GM12878 (cell line): Measurements from ENCODE around the gene NFKBIB. TPM values are rescaled to one million over a fixed set of nuclear protein-coding genes. Genes with fewer than 3 reads are reported as not detected.
A peak's percentile ranks its signal among the peaks of the same experiment; 100 is the strongest.

ENCODE experiments used
- BACH1 ChIP-seq: fragments of 450-650 bp; IDR thresholded peaks from 2 replicates; pipeline ENCODE4 v1.6.1; 2017; ENCODE audit warnings: mild to moderate bottlenecking, borderline replicate concordance
- BHLHE40 ChIP-seq, 2 experiments: fragments of 450-650 bp in 1 of 2; IDR thresholded peaks; 2 replicates each; pipeline ENCODE4 v1.6.1; 2011 to 2017; ENCODE audit warnings: low read depth in 2 of 2, borderline replicate concordance in 1 of 2, improper control_type of control experiment in 1 of 2, low read length in 1 of 2, mild to moderate bottlenecking in 1 of 2
- E2F4 ChIP-seq: IDR thresholded peaks from 2 replicates; pipeline ENCODE4 v1.6.1; 2012; ENCODE audit warnings: low read depth, low read length, improper control_type of control experiment
- ELK1 ChIP-seq: IDR thresholded peaks from 2 replicates; pipeline ENCODE4 v1.6.1; 2012; ENCODE audit warnings: low read depth, low read length, improper control_type of control experiment
- IKZF1 ChIP-seq: fragments of 450-650 bp; conservative IDR thresholded peaks from 2 replicates; pipeline ENCODE4 v1.6.1; 2017; ENCODE audit warnings: antibody characterized with exemption, mild to moderate bottlenecking
- KDM1A ChIP-seq: fragments of 200-600 bp; sonication (generic); IDR thresholded peaks from 2 replicates; pipeline ENCODE4 v1.6.1; 2016; ENCODE audit warnings: borderline replicate concordance
- MYC ChIP-seq: IDR thresholded peaks from 2 replicates; pipeline ENCODE4 v1.6.1; 2011; ENCODE audit warnings: mild to moderate bottlenecking, low read length, moderate library complexity, inconsistent platforms; ENCODE audit not compliant: insufficient read depth, insufficient replicate concordance, insufficient read length, severe bottlenecking
- PBX3 ChIP-seq: IDR thresholded peaks from 2 replicates; pipeline ENCODE4 v1.6.1; 2011; ENCODE audit warnings: mild to moderate bottlenecking, low read depth, low read length, moderate library complexity; ENCODE audit not compliant: insufficient replicate concordance
- POLR2AphosphoS5 ChIP-seq: IDR thresholded peaks from 2 replicates; pipeline ENCODE4 v1.6.1; 2011; ENCODE audit warnings: mild to moderate bottlenecking, low read length, inconsistent platforms
- TAF1 ChIP-seq: IDR thresholded peaks from 2 replicates; pipeline ENCODE4 v1.6.1; 2011; ENCODE audit warnings: mild to moderate bottlenecking, low read depth, low read length, borderline replicate concordance
- USF1 ChIP-seq: IDR thresholded peaks from 2 replicates; pipeline ENCODE4 v1.6.1; 2011; ENCODE audit warnings: borderline replicate concordance, low read depth, mild to moderate bottlenecking, moderate library complexity, mixed read lengths, low read length; ENCODE audit not compliant: insufficient read depth; ENCODE audit errors: extremely low read length
- polyA plus RNA-seq, 11 experiments: library from polyadenylated mRNA; depleted of rRNA in 4 of 11; unstranded in 6 of 11; stranded (reverse) in 5 of 11; fragments of >200 nt; fragmentation: Nextera tagmentation in 4 of 11; fragmentation: Illumina TruSeq in 1 of 11; extraction: Ambion mirVana in 4 of 11; extraction: Trizol in 1 of 11; gene quantifications; 1 replicate in 1 of 11; 2 replicates in 10 of 11; pipeline versions ENCODE4 v1.2.1 to v1.2.3, GENCODE V29; 2011 to 2016; ENCODE audit warnings: inconsistent platforms in 2 of 11, missing spikeins in 2 of 11, low read depth in 1 of 11
- total RNA-seq, 4 experiments: library from RNA; depleted of rRNA in 3 of 4; stranded (reverse); fragments of >200 nt in 3 of 4; fragmentation: Illumina TruSeq in 1 of 4; extraction: Trizol in 1 of 4; gene quantifications; 2 replicates each; pipeline versions ENCODE4 v1.2.1 to v1.2.3, GENCODE V29; 2013 to 2021
- TF ChIP-seq, protein P1 (sequence below): fragments of 150-350 bp; IDR thresholded peaks from 2 replicates; pipeline ENCODE4 v1.6.1; 2016; ENCODE audit warnings: low read depth, low read length
- TF ChIP-seq, protein P2 (sequence below): fragments of 450-650 bp; formaldehyde crosslinking; IDR thresholded peaks from 2 replicates; pipeline ENCODE4 v1.5.0; 2022; ENCODE audit warnings: mild to moderate bottlenecking, missing genetic modification characterization

NFKBIB gene
- total and polyA plus RNA-seq, 10 of the 15 experiments (the other 5 are each of a cell fraction or from before 2014, with no cell fraction given) = 1.2 to 60.9 (median 31.0) TPM

- TF ChIP-seq, protein P1, sequence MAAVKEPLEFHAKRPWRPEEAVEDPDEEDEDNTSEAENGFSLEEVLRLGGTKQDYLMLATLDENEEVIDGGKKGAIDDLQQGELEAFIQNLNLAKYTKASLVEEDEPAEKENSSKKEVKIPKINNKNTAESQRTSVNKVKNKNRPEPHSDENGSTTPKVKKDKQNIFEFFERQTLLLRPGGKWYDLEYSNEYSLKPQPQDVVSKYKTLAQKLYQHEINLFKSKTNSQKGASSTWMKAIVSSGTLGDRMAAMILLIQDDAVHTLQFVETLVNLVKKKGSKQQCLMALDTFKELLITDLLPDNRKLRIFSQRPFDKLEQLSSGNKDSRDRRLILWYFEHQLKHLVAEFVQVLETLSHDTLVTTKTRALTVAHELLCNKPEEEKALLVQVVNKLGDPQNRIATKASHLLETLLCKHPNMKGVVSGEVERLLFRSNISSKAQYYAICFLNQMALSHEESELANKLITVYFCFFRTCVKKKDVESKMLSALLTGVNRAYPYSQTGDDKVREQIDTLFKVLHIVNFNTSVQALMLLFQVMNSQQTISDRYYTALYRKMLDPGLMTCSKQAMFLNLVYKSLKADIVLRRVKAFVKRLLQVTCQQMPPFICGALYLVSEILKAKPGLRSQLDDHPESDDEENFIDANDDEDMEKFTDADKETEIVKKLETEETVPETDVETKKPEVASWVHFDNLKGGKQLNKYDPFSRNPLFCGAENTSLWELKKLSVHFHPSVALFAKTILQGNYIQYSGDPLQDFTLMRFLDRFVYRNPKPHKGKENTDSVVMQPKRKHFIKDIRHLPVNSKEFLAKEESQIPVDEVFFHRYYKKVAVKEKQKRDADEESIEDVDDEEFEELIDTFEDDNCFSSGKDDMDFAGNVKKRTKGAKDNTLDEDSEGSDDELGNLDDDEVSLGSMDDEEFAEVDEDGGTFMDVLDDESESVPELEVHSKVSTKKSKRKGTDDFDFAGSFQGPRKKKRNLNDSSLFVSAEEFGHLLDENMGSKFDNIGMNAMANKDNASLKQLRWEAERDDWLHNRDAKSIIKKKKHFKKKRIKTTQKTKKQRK = no peak
- peak; percentile 83 for TF ChIP-seq POLR2AphosphoS5
- TF ChIP-seq, protein P2, sequence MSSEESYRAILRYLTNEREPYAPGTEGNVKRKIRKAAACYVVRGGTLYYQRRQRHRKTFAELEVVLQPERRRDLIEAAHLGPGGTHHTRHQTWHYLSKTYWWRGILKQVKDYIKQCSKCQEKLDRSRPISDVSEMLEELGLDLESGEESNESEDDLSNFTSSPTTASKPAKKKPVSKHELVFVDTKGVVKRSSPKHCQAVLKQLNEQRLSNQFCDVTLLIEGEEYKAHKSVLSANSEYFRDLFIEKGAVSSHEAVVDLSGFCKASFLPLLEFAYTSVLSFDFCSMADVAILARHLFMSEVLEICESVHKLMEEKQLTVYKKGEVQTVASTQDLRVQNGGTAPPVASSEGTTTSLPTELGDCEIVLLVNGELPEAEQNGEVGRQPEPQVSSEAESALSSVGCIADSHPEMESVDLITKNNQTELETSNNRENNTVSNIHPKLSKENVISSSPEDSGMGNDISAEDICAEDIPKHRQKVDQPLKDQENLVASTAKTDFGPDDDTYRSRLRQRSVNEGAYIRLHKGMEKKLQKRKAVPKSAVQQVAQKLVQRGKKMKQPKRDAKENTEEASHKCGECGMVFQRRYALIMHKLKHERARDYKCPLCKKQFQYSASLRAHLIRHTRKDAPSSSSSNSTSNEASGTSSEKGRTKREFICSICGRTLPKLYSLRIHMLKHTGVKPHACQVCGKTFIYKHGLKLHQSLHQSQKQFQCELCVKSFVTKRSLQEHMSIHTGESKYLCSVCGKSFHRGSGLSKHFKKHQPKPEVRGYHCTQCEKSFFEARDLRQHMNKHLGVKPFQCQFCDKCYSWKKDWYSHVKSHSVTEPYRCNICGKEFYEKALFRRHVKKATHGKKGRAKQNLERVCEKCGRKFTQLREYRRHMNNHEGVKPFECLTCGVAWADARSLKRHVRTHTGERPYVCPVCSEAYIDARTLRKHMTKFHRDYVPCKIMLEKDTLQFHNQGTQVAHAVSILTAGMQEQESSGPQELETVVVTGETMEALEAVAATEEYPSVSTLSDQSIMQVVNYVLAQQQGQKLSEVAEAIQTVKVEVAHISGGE (CRISPR knock-in tag) = no peak
- no peak for TF ChIP-seq USF1
- no peak for TF ChIP-seq MYC
- no peak for TF ChIP-seq E2F4
- TF ChIP-seq TAF1 = peak; percentile 70; the same call in 1 of the 2 replicates
- peak; percentile 73 for TF ChIP-seq PBX3
- peak; percentile 16 to 32; a peak in 1 of 4 replicates for TF ChIP-seq BHLHE40 (IDR thresholded peaks at IDR 0.05; ENCODE audit: borderline replicate concordance in 1 of 2, low read depth in 2 of 2, low read length in 1 of 2)
- TF ChIP-seq IKZF1 = peak; percentile 49; the same call in 1 of the 2 replicates
- no peak for TF ChIP-seq KDM1A
- 0 out of 2 replicates have a peak, but pooled peaks have one; percentile 36 for TF ChIP-seq BACH1
- TF ChIP-seq ELK1 = peak; percentile 52
Observed at GRCh38 chr19:38850436-38850975, 49.3 kb upstream of the NFKBIB start (continued).
